Measurements from ENCODE around the gene ADGRV1. TPM values are rescaled to one million over a fixed set of nuclear protein-coding genes. Genes with fewer than 3 reads are reported as not detected.

ADGRV1 gene
- total RNA-seq = not detected in 2 replicates

GRCh38 chr5:90558344-90559192 lies at the start of gene ADGRV1:
TSS of gene ADGRV1 (plus strand) at chr5:90558797. CDS start at chr5:90558896, 99 bp downstream.

GRCh38 chr5:90529194-90529938 lies 29.2 kb upstream of the ADGRV1 start, which contains the start of gene LYSMD3:
TSS of gene LYSMD3 (minus strand) at chr5:90529584. CDS start at chr5:90525289, 4,295 bp downstream.

Other genes starting within 250 kb of the ADGRV1 start
- gene CETN3, start 149.0 kb upstream of the ADGRV1 start, total RNA-seq = 9.4 and 12.5 TPM in 2 replicates
- gene MBLAC2, start 84.0 kb upstream of the ADGRV1 start, total RNA-seq = 4.2 and 4.7 TPM in 2 replicates
- gene POLR3G, start 83.9 kb upstream of the ADGRV1 start, total RNA-seq = 16.7 and 21.2 TPM in 2 replicates
- 17.9 and 19.1 TPM in 2 replicates for gene LYSMD3, start 29.2 kb upstream of the ADGRV1 start, total RNA-seq

Data from mammary microvascular endothelial cell (primary cell).